Stimulated activated CD8-positive, alpha-beta memory T cell treated with anti-CD3 and anti-CD28 coated beads, Interleukin-12 subunit alpha, Interleukin-12 subunit beta, amount 100 ng/mL, for 4 hours (primary cell): ENCODE results near the gene IL1RL2.

Experiments used
- DNase-seq: peaks from one replicate; pipeline ENCODE4 v3.0.0-alpha.2; 2020; ENCODE audit warnings: low read depth

IL1RL2 gene

DNA sequence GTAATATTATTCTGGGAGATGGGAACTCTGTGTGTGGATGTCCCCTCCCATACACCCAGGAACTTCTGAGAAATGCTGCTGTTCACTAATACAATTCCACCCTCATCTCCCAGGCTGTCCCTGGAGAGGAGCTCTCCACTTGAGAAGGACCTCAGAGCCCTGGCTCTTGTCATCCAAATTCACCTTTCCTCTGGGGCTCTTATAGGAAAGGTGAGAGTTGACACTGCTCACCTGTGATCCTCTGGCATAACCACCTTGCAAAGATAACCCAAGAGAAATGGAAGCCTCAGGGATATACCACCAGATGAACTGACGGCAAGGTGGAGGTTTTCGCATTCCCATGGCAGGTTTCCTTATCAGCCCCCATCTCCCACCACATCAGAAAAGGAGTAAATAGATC, 52.0 kb downstream of the IL1RL2 start:
- no peak for DNase-seq

DNA sequence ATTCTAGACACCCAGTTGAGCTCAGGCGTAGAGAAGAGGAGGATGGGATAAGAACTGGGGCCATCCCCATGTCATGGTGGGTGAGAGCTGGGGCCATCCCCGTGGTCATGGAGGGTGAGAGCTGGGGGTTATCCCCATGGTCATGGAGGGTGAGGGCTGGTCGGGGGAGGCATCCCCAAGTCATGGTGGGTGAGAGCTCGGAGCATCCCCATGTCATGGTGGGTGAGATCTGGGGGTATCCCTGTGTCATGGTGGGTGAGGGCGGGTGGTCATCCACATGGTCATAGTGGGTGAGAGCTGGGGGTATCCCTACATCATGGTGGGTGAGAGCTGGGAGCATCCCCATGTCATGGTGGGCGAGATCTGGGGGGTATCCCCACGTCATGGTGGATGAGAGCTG, 52.5 kb downstream of the IL1RL2 start:
- no peak for DNase-seq

DNA sequence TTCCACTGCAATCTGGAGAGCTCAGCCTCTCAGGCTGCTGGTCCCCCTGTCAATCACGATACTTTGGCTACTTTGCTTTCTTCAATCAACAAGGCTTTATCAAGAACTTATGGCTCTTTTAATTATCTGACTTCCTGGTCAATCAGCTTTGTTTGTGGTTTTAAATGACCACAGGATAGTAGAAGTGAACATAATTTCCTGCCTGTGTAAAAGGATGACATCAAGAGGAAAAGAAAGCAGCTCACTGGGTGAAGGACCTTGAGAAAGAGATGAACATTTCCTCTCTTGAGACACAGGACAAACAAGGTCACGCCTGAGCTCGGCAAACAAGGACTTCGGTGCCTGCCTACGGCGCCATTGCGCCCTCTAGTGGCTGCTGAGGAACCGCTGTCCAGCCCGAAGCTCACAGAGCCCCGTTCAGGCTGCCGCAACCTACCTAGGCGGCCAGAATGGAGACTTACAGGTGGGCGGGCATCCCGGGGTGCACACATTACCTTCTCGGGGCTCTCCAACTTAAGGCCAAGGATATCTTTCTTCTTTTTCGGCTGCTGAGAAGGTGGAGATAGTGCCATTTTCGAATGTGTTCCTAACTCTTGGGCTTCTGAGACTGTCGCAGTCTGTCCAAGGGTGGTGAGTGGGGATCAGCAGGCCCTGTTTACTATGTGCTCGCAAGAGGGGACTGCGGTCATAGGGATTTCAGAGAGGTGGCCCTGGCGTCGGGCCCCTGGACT, 54.0 kb downstream of the IL1RL2 start:
- DNase-seq: peak; percentile 75

DNA sequence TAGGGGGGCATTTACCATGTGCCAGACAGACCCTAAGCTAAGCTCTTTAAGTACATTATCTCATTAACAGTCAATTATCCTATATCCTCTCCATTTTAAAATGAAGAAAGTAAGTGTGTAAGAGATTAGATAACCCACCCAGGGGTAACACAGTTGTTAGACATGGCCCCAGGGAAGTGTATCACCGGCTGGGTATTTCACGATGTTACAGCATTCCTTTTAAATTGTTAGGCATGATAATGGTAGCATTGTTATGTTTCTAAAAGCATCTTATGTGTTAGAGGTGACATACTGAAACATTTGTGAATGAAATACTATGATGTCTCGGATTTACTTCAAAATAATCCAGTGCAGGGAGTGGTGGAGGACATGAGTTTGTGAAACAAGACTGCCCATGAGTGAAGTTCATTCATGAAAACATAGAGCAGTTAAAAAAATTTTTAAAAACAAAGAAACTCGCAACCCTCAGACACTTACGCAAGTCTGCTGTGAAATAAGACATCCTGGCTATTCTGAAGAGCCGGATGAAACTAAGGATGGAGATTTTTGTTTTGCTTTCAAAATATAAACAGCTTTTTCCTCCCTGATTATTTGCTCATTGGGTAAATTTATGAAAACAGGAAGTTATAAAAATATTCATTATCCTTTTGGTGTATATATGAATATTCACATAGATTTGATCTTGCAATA, 54.9 kb downstream of the IL1RL2 start:
- no peak for DNase-seq

DNA sequence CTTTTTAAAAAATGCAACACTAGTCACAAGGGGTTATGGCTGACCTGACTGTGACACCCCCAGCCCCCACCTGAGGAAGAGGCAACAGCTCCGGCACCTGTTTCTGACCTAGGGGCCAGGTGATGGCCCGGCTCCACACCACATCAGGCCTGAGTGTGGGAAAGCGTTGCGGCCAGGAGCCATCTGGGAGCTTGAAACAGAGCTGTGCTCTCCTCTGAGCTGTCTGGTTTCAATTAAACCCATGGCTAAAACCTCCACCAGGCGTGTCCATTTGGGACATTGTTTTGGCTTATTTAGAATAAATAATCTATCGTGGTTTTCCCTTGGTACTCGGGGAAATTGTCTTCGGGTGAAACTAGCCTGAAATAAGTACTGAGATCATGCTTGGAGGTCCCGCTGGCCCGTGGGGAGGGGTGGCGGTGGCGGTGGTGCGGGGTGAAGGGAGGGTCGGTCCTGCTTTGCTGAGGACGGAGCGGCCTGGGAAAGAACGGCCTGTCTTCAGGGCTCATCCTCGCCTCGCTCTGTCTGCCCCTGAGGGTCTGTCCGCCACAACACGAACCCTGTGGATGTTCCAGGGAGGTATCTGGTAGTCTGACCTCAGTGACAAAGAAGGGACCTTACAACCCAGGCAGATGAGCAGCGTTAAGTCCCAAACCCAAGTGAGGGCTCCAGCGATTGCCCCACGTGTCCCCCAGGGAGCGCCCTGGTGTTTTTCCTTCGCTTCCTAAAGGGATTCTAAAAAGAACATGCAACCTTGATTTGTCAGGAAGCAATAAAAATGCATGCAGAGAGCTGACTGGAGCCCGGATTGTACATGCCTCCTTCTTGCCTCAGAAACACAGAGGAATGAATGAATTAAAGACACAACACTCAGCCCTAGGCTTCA, 58.7 kb downstream of the IL1RL2 start:
- DNase-seq: no peak

DNA sequence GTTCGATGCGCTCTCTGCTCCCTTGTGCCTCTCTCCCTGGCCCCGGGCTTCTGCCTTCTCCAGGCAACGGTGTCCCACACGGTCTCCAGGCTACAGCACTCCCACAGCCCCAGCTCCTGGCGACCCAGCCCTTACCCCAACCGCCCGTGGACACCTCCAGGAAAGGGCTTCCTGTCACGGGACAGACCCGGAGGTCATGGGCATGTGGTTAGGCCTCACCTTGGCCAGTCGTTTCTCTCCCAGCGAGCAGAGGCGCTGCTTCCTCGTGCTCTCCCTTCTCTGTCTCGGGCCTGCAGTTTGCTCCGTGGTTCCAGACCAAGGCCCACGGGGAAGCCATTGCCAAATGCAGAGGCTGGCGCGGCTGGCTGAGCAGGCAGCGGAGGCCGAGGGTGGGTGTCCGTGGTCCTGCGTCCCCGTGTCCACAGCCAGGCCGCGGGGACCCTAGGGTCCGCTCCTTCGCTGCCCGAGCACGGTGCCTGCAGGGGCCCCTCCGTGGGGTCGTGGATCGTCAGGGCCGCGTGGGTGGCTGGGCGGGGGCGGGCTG, 63.5 kb downstream of the IL1RL2 start:
- no peak for DNase-seq

DNA sequence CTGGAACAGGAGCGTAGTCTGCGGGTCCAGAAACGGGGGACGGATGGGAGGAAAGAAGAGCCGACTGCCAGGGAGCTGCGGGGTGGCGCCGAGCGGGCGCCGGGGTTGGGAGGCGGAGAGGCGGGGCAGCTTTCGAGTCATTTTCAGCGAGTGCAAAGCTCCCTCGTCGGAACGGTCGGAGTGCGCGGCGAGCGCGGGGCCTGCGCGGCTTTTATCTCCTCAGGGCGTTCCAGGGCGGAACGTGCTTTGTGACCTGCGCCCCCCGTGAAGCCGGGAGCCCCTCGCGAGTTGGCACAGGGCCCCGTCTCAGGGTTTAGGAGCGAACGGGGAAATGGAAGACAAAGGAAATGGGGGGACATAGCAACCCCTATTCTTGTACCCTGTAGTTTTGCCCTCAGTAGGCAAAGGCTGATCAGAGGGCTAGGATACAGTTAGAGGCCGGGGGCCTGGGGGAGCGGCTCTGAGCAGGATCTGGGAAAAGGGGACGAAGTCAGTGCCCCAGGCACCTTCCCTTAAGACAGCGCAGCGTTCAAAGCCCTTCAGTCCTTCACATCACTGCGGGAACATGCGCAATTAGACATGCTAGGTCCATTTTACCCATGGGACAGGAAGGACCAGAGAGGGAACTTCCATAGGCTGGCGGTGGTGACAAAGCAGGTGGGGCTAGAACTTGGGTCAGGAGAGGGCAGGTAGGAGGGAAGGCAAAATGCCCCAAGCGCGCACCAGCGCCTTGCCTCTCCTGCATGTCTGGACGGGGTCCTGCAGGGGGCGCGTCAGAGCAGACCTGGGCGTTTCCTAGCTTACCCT, 64.4 kb downstream of the IL1RL2 start:
- no peak for DNase-seq

DNA sequence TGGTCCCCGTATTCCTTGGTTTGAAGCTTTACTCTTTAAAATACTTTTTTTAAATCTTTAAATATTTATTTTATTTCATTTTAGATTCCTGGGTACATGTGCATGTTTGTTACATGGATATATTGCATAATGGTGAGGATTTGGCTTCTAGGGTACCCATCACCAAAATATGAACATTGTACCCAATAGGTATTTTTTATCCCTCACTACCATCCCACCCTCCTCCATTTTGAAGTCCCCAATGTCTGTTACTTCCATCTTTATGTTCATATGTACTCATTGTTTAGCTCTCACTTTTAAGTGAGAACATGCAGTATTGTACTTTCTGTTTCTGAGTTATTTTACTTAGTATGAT, 65.0 kb downstream of the IL1RL2 start:
- no peak for DNase-seq

DNA sequence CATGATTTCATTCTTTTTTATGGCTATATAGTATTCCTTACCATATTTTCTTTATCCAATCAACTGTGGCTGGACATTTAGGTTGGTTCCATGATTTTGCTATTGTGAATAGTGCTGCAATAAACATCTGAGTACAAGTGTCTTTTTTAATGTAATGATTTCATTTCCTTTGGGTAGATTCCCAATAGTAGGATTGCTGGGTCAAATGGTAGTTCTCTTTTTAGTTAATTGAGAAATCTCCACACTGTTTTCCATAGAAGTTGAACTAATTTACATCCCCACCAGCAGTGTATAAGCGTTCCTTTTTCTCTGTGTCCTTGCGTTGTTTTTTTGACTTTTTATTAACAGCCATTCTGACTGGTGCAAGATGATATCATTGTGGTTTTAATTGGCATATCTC, 65.4 kb downstream of the IL1RL2 start:
- no peak for DNase-seq

DNA sequence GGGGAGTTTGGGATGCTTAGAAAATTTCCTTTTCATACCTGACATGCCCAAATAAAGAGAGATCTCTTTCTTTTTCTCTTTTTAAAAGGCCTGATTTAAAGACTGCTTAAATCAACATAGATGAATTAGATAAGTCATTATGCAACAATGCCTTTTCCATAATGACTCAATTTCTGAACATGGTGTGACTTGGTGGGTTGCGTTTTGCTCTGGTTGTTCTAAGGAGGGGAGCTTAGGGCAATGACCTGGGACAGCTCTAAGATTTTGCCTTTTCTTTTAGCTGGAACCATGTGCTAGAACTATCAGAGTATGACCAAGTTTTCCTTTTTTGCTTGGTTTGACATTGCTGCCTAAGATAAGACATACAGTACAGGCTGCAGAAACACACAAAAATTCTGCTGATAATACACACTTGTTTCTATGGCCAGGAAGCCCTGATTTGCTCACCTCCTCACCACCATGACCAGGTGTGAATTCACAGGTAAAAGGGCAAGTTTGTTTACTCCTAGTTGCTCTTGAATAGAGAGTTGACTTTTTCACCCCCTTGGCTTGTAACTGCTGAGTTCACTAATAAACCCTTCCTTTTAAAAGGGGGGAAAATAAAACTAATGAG, 66.4 kb downstream of the IL1RL2 start:
- DNase-seq: no peak

DNA sequence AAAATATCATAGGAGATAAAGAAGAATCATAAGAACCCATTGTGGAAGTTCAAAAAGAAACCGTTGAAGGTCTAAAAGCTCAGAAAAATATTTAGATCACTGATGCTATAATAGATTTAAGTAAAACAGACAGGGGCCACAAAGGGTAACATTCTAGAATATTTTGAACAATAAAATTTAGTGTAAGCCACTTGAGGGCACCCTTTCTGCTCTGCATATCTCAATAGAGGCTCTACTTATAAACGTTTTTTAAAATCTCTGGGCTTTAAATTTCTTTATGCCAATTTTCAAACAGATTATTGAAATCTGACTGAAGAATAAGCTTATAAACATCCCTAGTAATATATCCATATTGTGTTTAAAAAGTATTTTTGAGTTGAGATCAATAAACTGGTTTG, 66.9 kb downstream of the IL1RL2 start:
- DNase-seq: no peak

DNA sequence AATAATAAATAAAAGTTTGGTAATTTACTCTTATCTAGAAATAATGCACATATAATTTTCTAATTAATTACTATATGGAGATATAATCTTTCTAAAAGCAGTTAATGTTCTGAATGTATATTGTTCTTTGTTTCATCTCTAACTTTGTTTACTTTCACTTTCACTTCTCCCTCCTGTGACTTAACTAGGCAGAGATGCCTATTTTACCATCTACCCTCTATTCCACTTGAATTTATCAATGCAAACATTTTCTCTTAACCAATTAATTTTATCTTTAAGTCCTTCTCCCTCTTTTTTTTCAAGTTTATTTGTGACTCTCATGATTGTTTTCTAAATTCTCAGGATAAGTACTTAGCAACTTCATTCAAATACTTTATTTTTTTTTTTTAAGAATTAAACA, 69.5 kb downstream of the IL1RL2 start:
- no peak for DNase-seq

DNA sequence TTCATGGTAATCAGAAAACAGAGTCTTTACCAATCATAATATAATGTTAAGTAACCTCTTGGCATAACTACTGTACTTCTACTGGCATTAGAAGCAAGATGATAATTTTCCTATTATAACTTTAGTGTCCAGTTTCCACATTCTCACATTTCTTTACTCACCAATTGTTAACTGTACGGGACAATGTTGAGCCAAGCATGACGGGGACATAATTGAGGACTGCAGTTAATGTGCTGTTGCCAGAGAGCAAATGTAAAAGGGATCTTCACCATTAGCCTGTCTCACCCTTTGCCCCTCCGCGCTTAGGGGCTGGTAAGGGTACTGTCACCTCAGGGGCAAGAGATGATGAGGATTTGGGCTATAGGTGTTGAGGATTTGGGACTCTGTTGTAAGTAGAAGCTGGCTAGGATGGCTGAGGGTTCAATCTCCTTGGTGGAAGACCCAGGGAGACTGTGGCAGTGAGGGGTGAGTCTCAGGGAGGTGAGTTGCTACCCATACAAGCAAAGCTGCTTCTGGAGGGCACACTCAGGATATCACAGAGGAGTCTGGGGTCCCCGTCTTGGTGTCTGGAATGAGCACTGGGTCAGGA, 70.1 kb downstream of the IL1RL2 start:
- DNase-seq: no peak

DNA sequence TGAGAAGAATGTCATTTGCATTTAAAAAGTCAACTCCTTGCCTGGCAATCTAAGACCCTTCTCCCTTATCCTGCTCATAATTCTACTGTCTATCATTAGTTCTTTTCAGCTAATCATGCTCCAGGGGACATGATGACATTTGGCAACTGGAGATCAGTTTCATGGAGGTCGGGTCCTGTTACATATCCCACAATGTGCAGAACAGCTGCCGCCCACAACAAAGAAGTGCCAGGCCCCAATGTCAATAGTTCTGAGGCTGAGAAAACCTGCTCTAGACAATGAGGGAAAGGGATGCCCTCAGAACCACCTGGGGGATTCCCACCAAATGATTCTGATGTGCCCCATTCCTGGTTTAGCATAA, 71.2 kb downstream of the IL1RL2 start:
- no peak for DNase-seq

DNA sequence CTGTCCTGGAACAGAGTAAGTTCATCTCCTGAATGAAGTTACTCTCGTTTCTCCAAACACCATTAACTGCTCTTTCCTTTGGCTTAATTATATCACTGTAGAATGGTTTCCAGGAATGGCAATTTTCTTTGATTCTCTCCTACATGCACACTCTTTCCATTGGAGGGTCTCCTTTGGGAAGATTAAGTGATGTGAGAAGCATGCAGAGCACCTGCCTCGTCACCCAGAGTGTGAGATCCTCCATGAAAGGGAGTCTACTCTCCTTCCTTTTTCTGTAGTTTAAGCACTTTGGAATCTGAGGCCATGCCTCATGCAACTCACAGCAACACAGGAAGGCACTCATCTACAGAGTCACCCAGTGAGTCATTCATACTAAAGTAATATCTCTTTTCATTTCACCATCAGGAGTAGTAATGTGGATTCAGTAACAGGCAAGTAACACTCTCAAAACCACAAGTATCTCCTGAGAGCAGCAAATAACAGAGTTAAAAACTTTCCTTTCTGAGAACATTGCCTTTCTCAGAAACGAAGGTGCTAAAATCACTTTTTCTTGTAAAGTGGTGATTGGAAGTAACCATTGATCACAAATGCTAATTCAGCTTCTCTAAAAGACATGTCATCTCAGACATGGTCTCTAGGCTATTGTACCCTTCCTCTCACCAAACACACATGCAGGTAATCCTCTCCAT, 71.7 kb downstream of the IL1RL2 start:
- no peak for DNase-seq

DNA sequence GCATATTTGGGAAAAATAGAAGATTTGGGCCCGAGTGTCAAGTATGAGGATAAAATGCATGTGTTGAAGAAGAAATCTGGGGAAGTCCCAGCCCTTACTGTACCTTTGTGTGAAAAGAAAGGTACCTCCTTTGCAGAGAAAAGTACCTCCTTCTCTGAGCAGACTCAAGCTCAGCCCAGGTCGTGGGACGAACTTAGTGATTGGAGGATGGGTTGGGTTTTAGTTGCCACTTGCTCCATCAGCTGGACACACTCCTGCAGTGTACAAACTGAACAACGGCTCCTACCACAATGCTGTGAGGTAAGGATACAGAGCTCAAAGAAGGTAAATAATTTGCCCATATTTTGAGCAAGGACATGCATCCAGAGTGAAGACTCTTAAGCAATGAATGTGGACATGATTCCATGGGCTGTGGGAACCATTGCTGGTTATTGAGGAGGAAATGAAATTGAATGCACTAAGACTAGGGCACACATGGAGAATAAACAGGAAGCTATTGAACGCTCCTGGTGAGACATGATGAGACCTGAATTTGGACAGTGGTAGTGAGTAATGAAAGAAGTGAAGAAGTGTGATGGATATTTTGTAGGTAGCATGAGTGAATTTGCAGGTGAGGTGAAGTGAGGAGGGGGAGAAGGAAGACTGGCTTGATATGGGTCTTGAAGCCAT, 74.8 kb downstream of the IL1RL2 start:
- DNase-seq: no peak

DNA sequence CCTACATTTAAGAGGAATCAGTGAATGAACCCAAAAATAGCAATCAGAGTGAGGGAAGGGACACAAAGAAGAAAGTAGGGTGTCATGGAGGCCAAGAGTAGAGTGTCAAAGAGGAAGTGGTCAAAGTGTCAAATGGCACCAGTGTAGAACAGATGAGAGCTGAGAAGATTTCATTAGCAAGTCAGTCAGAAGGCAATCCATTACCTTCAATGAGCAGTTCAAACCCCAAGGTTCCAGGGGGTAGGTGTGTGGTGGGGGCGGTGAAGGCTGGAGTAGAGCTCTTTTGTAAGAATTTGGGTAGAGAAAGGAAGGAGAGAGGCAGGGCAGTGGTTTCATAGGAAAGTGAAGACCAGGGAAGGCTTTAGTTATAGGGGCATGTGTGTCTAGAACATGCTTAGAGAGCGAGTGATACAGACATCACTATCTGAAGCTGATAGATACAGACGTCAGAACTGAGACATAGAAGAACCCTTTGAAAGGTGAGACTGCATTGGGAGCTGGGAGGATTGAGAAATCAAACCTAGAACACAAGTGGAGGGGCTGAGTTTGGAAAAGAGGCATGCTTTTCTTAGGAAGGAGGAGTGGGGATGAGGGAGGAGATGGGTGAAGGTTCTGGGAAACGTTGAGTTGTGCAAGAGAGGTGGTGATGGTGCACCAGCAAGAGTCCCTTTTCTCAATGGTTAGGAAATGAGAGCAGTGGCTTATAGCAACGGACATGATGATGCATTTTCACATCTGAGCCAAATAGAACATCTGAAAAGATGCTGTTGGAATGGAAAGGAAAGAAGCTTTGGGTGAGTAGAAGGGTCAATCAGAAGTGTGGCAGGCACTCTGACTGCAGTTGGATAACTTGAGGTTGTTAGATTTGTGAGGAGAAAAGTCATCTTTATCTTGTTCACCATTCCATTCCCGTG, 75.7 kb downstream of the IL1RL2 start:
- DNase-seq: no peak

DNA sequence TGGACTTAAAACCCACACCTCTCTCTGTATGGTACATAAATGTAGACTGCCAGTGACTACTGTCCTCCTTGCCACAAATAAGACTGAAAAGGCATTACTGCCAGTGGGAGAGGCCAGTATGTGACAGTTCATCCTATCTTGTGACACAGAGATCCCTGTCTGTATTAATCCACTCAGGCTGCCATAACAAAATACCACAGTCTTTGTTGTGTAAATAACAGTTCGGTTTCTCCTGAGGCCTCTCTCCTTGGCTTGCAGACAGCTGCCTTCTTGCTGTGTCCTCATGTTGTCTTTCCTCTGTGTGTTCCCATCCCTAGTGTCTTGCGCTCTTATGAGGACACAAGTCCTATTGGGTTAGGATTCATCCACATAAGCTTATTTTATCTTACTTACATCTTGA, 78.1 kb downstream of the IL1RL2 start:
- no peak for DNase-seq

DNA sequence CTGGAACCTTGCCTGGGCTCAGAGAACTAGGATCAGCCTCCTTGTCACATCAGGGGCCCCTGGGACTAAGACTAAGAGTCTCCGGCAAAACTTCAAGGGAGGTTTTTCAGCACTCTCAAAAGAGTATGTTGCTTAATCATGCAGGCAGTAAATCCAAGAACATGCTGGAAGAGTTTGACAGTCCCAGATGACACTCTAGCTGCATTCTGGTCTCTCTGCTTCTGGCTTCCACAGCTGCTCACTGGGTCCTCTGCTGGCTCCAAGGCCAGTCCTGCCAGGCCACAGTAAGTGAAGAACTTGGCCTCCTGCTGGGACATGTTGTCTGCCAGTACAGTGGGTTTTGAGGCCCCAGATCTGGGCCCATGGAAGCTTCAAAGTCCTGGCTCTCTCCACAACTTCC, 79.4 kb downstream of the IL1RL2 start:
- no peak for DNase-seq
